Neuronal stem cell (in vitro differentiated cells): ENCODE measurements around the gene GRID1.
"Not testable (repeated sequence)": the region's sequence is repeated elsewhere in the genome, so short reads cannot be mapped to it uniquely, and the experiment has no call there.

Experiments used
- DNase-seq: peaks from one replicate; pipeline ENCODE4 v3.0.0-alpha.2; 2013; ENCODE audit warnings: low spot score
- H2AFZ ChIP-seq: one replicate; pipeline ENCODE4 v1.6.1; 2013; ENCODE audit warnings: mild to moderate bottlenecking, low read length, inconsistent platforms
- H2AK5ac ChIP-seq: 2 replicates; pipeline ENCODE4 v1.6.1; 2013; ENCODE audit warnings: low read depth, mild to moderate bottlenecking, inconsistent platforms, low read length, moderate library complexity, mixed read lengths
- H2BK120ac ChIP-seq: 2 replicates; pipeline ENCODE4 v1.6.1; 2013; ENCODE audit warnings: low read depth, mild to moderate bottlenecking, inconsistent platforms, low read length, moderate library complexity, mixed read lengths
- H2BK12ac ChIP-seq: one replicate; pipeline ENCODE4 v1.6.1; 2013; ENCODE audit warnings: low read length, inconsistent platforms
- H2BK15ac ChIP-seq: 2 replicates; pipeline ENCODE4 v1.6.1; 2013; ENCODE audit warnings: mild to moderate bottlenecking, low read length, inconsistent platforms, mixed read lengths
- H2BK5ac ChIP-seq: one replicate; pipeline ENCODE4 v1.6.1; 2013; ENCODE audit warnings: inconsistent platforms, mild to moderate bottlenecking, low read length, moderate library complexity
- H3K14ac ChIP-seq: one replicate; pipeline ENCODE4 v1.6.1; 2013; ENCODE audit warnings: low read length, inconsistent platforms
- H3K18ac ChIP-seq: 2 replicates; pipeline ENCODE4 v1.6.1; 2013; ENCODE audit warnings: low read length, inconsistent platforms
- H3K23ac ChIP-seq: 2 replicates; pipeline ENCODE4 v1.6.1; 2013; ENCODE audit warnings: low read depth, mild to moderate bottlenecking, mixed read lengths, low read length, inconsistent platforms; ENCODE audit not compliant: poor library complexity
- H3K27ac ChIP-seq: replicated peaks from 3 replicates; pipeline ENCODE4 v1.5.1; 2013; ENCODE audit warnings: low read length, inconsistent platforms
- H3K27me3 ChIP-seq, 3 experiments: 2 replicates each; pipeline ENCODE4 v1.6.1; 2013; ENCODE audit warnings: low read length in 3 of 3, mild to moderate bottlenecking in 2 of 3, inconsistent platforms in 1 of 3, low read depth in 1 of 3, mixed read lengths in 1 of 3, moderate library complexity in 1 of 3; ENCODE audit not compliant: control insufficient read depth in 3 of 3, insufficient read depth in 3 of 3
- H3K36me3 ChIP-seq, 2 donors: replicated peaks in 1 of 2; 2 replicates each; pipeline ENCODE4 v1.6.1; 2013; ENCODE audit warnings: low read length in 2 of 2; ENCODE audit not compliant: control insufficient read depth in 2 of 2, insufficient read depth in 2 of 2
- H3K4ac ChIP-seq: 2 replicates; pipeline ENCODE4 v1.6.1; 2013; ENCODE audit warnings: inconsistent platforms, mild to moderate bottlenecking, low read length, moderate library complexity
- H3K4me1 ChIP-seq, 2 donors: 1 replicate in 1 of 2; 2 replicates in 1 of 2; pipeline ENCODE4 v1.6.1; 2013; ENCODE audit warnings: low read length in 2 of 2, low read depth in 1 of 2; ENCODE audit not compliant: control insufficient read depth in 2 of 2, insufficient read depth in 1 of 2
- H3K4me2 ChIP-seq: one replicate; pipeline ENCODE4 v1.6.1; 2013; ENCODE audit warnings: mild to moderate bottlenecking, low read length, inconsistent platforms; ENCODE audit not compliant: insufficient read depth, poor library complexity, severe bottlenecking
- H3K4me3 ChIP-seq, 2 donors: 2 replicates each; pipeline ENCODE4 v1.5.1; 2013; ENCODE audit warnings: low read length in 2 of 2, mild to moderate bottlenecking in 2 of 2, inconsistent platforms in 1 of 2, moderate library complexity in 1 of 2
- H3K79me1 ChIP-seq: one replicate; pipeline ENCODE4 v1.6.1; 2013; ENCODE audit warnings: low read depth, mild to moderate bottlenecking, inconsistent platforms, low read length, moderate library complexity
- H3K9ac ChIP-seq: one replicate; pipeline ENCODE4 v1.6.1; 2013; ENCODE audit warnings: mild to moderate bottlenecking, low read depth, low read length, inconsistent platforms; ENCODE audit not compliant: poor library complexity
- H3K9me3 ChIP-seq, 2 donors: replicated peaks in 1 of 2; 2 replicates each; pipeline versions ENCODE3 to v1.6.1; 2013; ENCODE audit warnings: low read length in 2 of 2, mild to moderate bottlenecking in 2 of 2, inconsistent platforms in 1 of 2, low read depth in 1 of 2, mixed read lengths in 1 of 2, moderate library complexity in 1 of 2; ENCODE audit not compliant: control insufficient read depth in 2 of 2, insufficient read depth in 1 of 2
- H4K8ac ChIP-seq: one replicate; pipeline ENCODE4 v1.6.1; 2013; ENCODE audit warnings: low read depth, mild to moderate bottlenecking, inconsistent platforms, low read length, moderate library complexity
- H4K91ac ChIP-seq: one replicate; pipeline ENCODE4 v1.6.1; 2013; ENCODE audit warnings: low read length, low read depth, mild to moderate bottlenecking, inconsistent platforms; ENCODE audit not compliant: poor library complexity
- WGBS, 2 donors: extraction: QIAGEN DNeasy Blood & Tissue Kit; methylation state at CpG; one replicate each; pipeline ENCODE4 v1.1.7; 2013; ENCODE audit warnings: missing lambda C conversion rate in 2 of 2, mixed read lengths in 1 of 2; ENCODE audit not compliant: insufficient read length in 2 of 2, insufficient replicate concordance in 1 of 2; ENCODE audit errors: extremely low coverage in 2 of 2; 5-methylcytosine and 5-hydroxymethylcytosine counted together

The GRID1 gene

DNA sequence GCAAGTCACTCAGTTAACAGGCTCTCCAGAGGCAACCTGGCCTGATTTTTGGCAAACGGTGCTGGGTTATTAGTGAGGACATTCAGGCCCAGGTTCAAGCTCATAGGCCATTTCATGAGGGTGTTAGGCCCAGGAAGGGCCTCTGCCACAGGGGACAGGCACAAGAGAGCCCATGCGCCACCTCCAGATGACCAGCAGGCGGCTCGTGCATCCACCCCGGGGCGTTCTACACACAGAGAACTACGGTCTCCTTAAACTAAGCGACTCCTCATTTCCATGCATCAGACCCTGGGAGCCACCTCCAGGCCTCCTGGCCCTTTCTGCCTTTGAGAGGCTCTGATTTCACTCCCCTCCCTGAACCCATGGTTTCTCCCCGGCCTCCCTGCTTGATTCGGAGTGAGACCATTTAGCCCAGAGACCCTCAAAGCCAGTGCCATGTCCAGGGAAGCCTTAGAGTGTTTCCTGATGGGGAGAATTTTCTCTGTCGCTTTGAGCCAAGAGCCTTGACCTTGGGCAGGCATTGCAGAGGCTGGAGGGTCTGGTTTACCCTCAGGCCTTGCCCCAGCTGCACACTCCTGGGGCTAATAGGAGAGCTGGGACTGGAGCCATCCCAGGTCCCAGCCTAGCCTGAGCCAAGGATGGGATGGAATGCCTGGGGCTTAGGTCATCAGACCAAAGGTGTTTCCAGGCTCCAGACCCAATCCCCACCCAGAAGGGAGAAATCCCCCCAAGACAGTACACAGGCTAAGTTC, 188.0 kb downstream of the GRID1 start:
- WGBS, 2 donors = no CpG with 5 or more reads among the region's 11 CpGs

DNA sequence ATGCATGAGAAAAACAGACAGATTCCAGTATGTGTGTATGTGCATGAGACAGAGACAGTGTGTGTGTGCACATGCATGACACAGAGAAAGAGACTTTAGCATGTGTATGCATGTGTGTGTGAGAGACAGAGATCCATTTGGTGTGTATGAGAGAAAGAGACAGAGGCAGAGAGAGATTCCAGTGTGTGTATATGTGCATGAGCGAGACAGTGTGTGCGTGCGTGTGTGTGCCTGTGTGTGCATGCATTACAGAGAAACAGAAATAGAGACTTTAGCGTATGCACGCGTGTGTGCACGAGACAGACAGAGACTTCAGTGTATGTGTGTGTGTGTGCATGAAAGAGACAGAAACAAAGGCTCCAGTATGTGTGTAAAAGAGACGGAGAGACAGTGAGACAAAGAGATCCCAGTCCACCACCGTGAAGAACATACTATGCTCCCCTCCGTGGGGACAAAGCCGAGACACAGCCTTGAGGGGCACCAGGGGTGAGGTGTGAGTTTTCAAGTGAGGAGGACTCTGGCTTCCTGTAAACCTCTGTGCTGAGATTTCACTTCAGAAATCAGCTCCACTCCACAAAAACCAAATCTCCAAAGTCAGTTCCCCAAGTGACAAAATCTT, 188.9 kb downstream of the GRID1 start:
- no peak overlapping the region for H3K23ac ChIP-seq
- no peak overlapping the region for H3K4ac ChIP-seq
- no peaks in the 10 kb centered on the region for H3K79me1 ChIP-seq
- H3K36me3 ChIP-seq = no peaks in the 10 kb centered on the region
- peak overlapping the region; percentile 72 for H3K14ac ChIP-seq
- H3K27me3 ChIP-seq = peaks cover 0 to 4% (median 0%) of the 10 kb centered on the region in 3 experiments
- no peak overlapping the region for H3K4me2 ChIP-seq
- H2BK15ac ChIP-seq = no peak overlapping the region
- no peak for DNase-seq
- H2BK5ac ChIP-seq = no peak overlapping the region
- H4K91ac ChIP-seq = no peak overlapping the region
- H2BK120ac ChIP-seq = no peak overlapping the region
- peaks cover 0 to 1% of the 10 kb centered on the region in 2 donors for H3K4me1 ChIP-seq
- H2BK12ac ChIP-seq = no peak overlapping the region
- H3K9me3 ChIP-seq = no peaks in the 10 kb centered on the region
- no peak overlapping the region for H4K8ac ChIP-seq
- no CpG with 5 or more reads among the region's 11 CpGs for WGBS, 2 donors
- no peak overlapping the region for H2AFZ ChIP-seq
- no peak overlapping the region for H3K9ac ChIP-seq
- no peak overlapping the region for H3K27ac ChIP-seq
- H2AK5ac ChIP-seq = no peak overlapping the region
- no peak overlapping the region for H3K4me3 ChIP-seq
- H3K18ac ChIP-seq = no peak overlapping the region

More for the DNA sequence above, 188.0 kb downstream of the GRID1 start:
- no peak overlapping the region for H3K27ac ChIP-seq
- no peak overlapping the region for H3K14ac ChIP-seq
- no peak overlapping the region for H3K23ac ChIP-seq
- no peak overlapping the region for H3K18ac ChIP-seq
- H3K27me3 ChIP-seq = peaks cover 0 to 4% (median 0%) of the 10 kb centered on the region in 3 experiments
- no peak overlapping the region for H2BK120ac ChIP-seq
- no peak overlapping the region for H2BK5ac ChIP-seq
- H2AFZ ChIP-seq = no peak overlapping the region
- no peak overlapping the region for H3K4ac ChIP-seq
- no peak overlapping the region for H2BK15ac ChIP-seq
- H2BK12ac ChIP-seq = no peak overlapping the region
- H4K8ac ChIP-seq = no peak overlapping the region
- H3K9ac ChIP-seq = no peak overlapping the region
- no peaks in the 10 kb centered on the region for H3K79me1 ChIP-seq
- no peak overlapping the region for H3K4me3 ChIP-seq
- peaks cover 0 to 1% of the 10 kb centered on the region in 2 donors for H3K4me1 ChIP-seq
- H3K36me3 ChIP-seq = no peaks in the 10 kb centered on the region
- no peak overlapping the region for H3K4me2 ChIP-seq
- peak; percentile 12 for DNase-seq
- H2AK5ac ChIP-seq = peak overlapping the region; percentile 8
- H3K9me3 ChIP-seq = no peaks in the 10 kb centered on the region
- H4K91ac ChIP-seq = no peak overlapping the region

GRCh38 chr10:86176850-86177536, 189.6 kb downstream of the GRID1 start:
- no peak overlapping the region for H3K18ac ChIP-seq
- no peak overlapping the region for H4K8ac ChIP-seq
- no peaks in the 10 kb centered on the region for H3K9me3 ChIP-seq
- no peak for DNase-seq
- H2BK5ac ChIP-seq = no peak overlapping the region
- no peaks in the 10 kb centered on the region for H3K36me3 ChIP-seq
- peaks cover 0 to 4% (median 0%) of the 10 kb centered on the region in 3 experiments for H3K27me3 ChIP-seq
- H2BK15ac ChIP-seq = no peak overlapping the region
- H3K27ac ChIP-seq = no peak overlapping the region
- H3K9ac ChIP-seq = no peak overlapping the region
- no peak overlapping the region for H2BK120ac ChIP-seq
- peaks cover 0 to 1% of the 10 kb centered on the region in 2 donors for H3K4me1 ChIP-seq
- no CpG with 5 or more reads among the region's 10 CpGs for WGBS, 2 donors
- H3K4me3 ChIP-seq = no peak overlapping the region
- no peak overlapping the region for H3K4me2 ChIP-seq
- H3K14ac ChIP-seq = peak overlapping the region; percentile 72
- no peaks in the 10 kb centered on the region for H3K79me1 ChIP-seq
- no peak overlapping the region for H3K4ac ChIP-seq
- no peak overlapping the region for H3K23ac ChIP-seq
- no peak overlapping the region for H2BK12ac ChIP-seq
- peak overlapping the region; percentile 26 for H4K91ac ChIP-seq
- no peak overlapping the region for H2AK5ac ChIP-seq
- no peak overlapping the region for H2AFZ ChIP-seq

DNA sequence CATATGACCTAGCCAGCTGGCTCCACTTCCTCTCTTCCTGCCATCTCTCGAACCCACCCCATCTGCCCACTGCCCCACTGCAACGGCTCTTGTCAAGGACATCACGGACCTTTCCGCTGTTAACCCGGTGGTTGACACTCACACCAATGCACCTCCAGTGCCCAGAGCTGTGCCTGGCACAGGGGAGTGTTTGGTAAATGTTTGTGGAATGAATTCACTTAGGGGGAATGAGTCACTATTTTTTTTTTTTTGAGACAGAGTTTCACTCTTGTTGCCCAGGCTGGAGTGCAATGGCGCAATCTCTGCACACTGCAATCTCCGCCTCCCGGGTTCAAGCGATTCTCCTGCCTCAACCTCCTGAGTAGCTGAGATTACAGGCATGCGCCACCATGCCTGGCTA, 191.1 kb downstream of the GRID1 start:
- H3K4ac ChIP-seq, H3K23ac ChIP-seq, DNase-seq: not testable (repeated sequence)

More for the DNA sequence above, 191.1 kb downstream of the GRID1 start:
- not testable (repeated sequence) for H3K36me3 ChIP-seq, H3K18ac ChIP-seq, H2BK15ac ChIP-seq, H2AFZ ChIP-seq, H3K4me1 ChIP-seq, H4K8ac ChIP-seq, H4K91ac ChIP-seq, H2BK5ac ChIP-seq, H3K4me2 ChIP-seq, H3K9ac ChIP-seq, H3K9me3 ChIP-seq, H3K79me1 ChIP-seq, H2BK12ac ChIP-seq, H3K27me3 ChIP-seq, H3K4me3 ChIP-seq, H2BK120ac ChIP-seq, H3K14ac ChIP-seq, H2AK5ac ChIP-seq, H3K27ac ChIP-seq
- no CpG with 5 or more reads among the region's 10 CpGs for WGBS, 2 donors
